HepG2 (cell line): ENCODE results near the gene ANKS3. TPM values are rescaled to one million over a fixed set of nuclear protein-coding genes. Genes with fewer than 3 reads are reported as not detected.

ENCODE experiments used
- DMAP1 ChIP-seq: IDR thresholded peaks from 2 replicates; pipeline ENCODE4 v1.6.1; 2016
- GATA4 ChIP-seq: sonication (generic); IDR thresholded peaks from 2 replicates; pipeline ENCODE4 v1.6.1; 2016; ENCODE audit warnings: antibody characterized with exemption, low read depth, borderline replicate concordance
- HMG20B ChIP-seq: conservative IDR thresholded peaks from 2 replicates; pipeline ENCODE4 v1.6.1; 2016; ENCODE audit warnings: missing genetic modification reagents, missing compliant biosample characterization
- KLF12 ChIP-seq: sonication (generic); formaldehyde crosslinking; IDR thresholded peaks from 2 replicates; pipeline ENCODE4 v1.4.0; 2020; ENCODE audit warnings: missing genetic modification reagents, borderline replicate concordance
- RAD51 ChIP-seq: fragments of 450-650 bp; IDR thresholded peaks from 2 replicates; pipeline ENCODE4 v1.6.1; 2016; ENCODE audit warnings: borderline replicate concordance
- SUZ12 ChIP-seq: fragments of 150-350 bp; IDR thresholded peaks from 2 replicates; pipeline ENCODE4 v1.6.1; 2014; ENCODE audit warnings: low read depth, low read length
- TBX2 ChIP-seq: sonication (generic); formaldehyde crosslinking; IDR thresholded peaks from 2 replicates; pipeline ENCODE4 v1.5.0; 2020; ENCODE audit warnings: missing genetic modification reagents, mild to moderate bottlenecking, borderline replicate concordance
- ZBTB7A ChIP-seq: sonication (generic); formaldehyde crosslinking; IDR thresholded peaks from 2 replicates; pipeline ENCODE4 v1.8.0; 2022; ENCODE audit warnings: mild to moderate bottlenecking, missing genetic modification reagents
- ZIK1 ChIP-seq: sonication (generic); formaldehyde crosslinking; IDR thresholded peaks from 2 replicates; pipeline ENCODE4 v1.5.0; 2020; ENCODE audit warnings: mild to moderate bottlenecking, low read depth, missing genetic modification reagents, borderline replicate concordance
- ZNF3 ChIP-seq: IDR thresholded peaks from 2 replicates; pipeline ENCODE4 v1.7.0; 2017; ENCODE audit warnings: inconsistent platforms
- ZNF501 ChIP-seq: sonication (generic); formaldehyde crosslinking; IDR thresholded peaks from 2 replicates; pipeline ENCODE4 v1.5.1; 2020; ENCODE audit warnings: mild to moderate bottlenecking, moderate library complexity, missing genetic modification reagents
- ZNF761 ChIP-seq: sonication (generic); formaldehyde crosslinking; conservative IDR thresholded peaks from 2 replicates; pipeline ENCODE4 v1.4.0; 2020; ENCODE audit warnings: mild to moderate bottlenecking, missing genetic modification reagents
- ZNF792 ChIP-seq: IDR thresholded peaks from 2 replicates; pipeline ENCODE4 v1.6.1; 2016
- polyA plus RNA-seq, 8 experiments: library from polyadenylated mRNA; depleted of rRNA in 3 of 8; stranded (reverse) in 7 of 8; unstranded in 1 of 8; fragments of >200 nt; fragmentation: Illumina TruSeq in 4 of 8; extraction: Trizol in 4 of 8; gene quantifications; 2 replicates each; pipeline versions ENCODE4 v1.2.1 to v1.2.3, GENCODE V29; 2011 to 2016; ENCODE audit warnings: low read depth in 4 of 8, missing spikeins in 1 of 8, mixed read lengths in 1 of 8; ENCODE audit not compliant: insufficient read depth in 1 of 8
- total RNA-seq, 5 experiments: library from RNA; depleted of rRNA; stranded (reverse); fragments of >200 nt; fragmentation: Illumina TruSeq; extraction: Trizol; gene quantifications; 2 replicates each; pipeline ENCODE4 v1.2.3, GENCODE V29; 2016; ENCODE audit warnings: low read depth in 1 of 5
- TF ChIP-seq, protein P1 (sequence below): sonication (generic); formaldehyde crosslinking; IDR thresholded peaks from 2 replicates; pipeline ENCODE4 v1.4.0; 2020; ENCODE audit warnings: missing genetic modification reagents
- TF ChIP-seq, protein P2 (sequence below): sonication (generic); formaldehyde crosslinking; IDR thresholded peaks from 2 replicates; pipeline ENCODE4 v1.5.0; 2020; ENCODE audit warnings: mild to moderate bottlenecking, missing genetic modification reagents, borderline replicate concordance
- TF ChIP-seq, protein P3 (sequence below): sonication (generic); formaldehyde crosslinking; IDR thresholded peaks from 2 replicates; pipeline ENCODE4 v1.5.1; 2020; ENCODE audit warnings: mild to moderate bottlenecking, missing genetic modification reagents, moderate library complexity
- TF ChIP-seq, protein P4 (sequence below): sonication (generic); formaldehyde crosslinking; conservative IDR thresholded peaks from 2 replicates; pipeline ENCODE4 v1.4.0; 2020; ENCODE audit warnings: mild to moderate bottlenecking, missing genetic modification reagents, moderate library complexity

ANKS3 gene
- total and polyA plus RNA-seq, 2 of the 13 experiments (the other 11 are each of a cell fraction or from before 2014, with no cell fraction given), result 11.4 to 15.9 TPM

DNA sequence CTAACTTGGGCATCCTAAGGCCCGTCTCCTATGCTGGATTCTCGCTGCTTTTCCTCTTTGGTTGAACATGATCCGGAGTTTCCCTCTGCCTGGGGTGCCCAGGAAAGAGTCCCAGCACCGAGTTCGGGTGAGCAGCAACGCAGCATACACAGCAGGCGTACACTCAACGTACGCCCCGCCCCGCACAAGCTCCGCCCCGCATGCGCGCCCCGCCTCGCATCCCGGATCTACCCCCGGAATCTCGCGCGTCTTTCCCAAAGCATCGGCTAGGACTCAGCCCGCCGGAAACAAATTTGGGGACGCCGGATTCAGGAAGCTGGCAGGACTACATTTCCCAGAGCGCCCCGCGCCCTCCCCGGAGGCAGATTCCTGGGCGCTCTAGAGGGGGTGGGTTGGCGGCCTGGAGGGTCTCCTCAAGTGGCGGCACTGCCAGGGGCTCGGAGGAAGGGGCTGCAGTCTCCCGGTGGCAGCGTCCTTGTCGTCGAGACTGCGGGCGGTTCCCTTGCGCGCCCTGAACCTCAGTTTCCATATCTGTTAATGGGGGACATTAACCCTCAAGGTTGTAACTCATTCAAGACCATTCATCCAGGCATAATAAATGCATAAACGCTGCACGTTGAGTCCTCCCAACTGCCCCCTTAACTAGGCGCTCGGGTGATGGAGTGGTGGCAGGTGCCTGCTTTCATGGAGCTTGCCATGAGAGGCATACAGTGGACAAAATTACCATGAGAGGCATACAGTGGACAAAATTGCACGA, 34.7 kb upstream of the ANKS3 start (continued):
- TF ChIP-seq, protein P1, sequence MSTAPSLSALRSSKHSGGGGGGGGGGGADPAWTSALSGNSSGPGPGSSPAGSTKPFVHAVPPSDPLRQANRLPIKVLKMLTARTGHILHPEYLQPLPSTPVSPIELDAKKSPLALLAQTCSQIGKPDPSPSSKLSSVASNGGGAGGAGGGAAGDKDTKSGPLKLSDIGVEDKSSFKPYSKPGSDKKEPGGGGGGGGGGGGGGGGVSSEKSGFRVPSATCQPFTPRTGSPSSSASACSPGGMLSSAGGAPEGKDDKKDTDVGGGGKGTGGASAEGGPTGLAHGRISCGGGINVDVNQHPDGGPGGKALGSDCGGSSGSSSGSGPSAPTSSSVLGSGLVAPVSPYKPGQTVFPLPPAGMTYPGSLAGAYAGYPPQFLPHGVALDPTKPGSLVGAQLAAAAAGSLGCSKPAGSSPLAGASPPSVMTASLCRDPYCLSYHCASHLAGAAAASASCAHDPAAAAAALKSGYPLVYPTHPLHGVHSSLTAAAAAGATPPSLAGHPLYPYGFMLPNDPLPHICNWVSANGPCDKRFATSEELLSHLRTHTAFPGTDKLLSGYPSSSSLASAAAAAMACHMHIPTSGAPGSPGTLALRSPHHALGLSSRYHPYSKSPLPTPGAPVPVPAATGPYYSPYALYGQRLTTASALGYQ (CRISPR knock-in tag), result no peak
- TF ChIP-seq ZBTB7A (CRISPR knock-in tag) (0 out of 2 replicates have a peak, but pooled peaks have one; percentile 18), ZNF501 (peak; percentile 81), GATA4 (peak; percentile 32; the same call in 1 of the 2 replicates), TBX2 (CRISPR knock-in tag) (peak; percentile 71), SUZ12 (peak; percentile 69), DMAP1 (0 out of 2 replicates have a peak, but pooled peaks have one; percentile 15), RAD51 (no peak), HMG20B (CRISPR knock-in tag) (no peak; the same call in 1 of the 2 replicates), ZNF3 (CRISPR knock-in tag) (0 out of 2 replicates have a peak, but pooled peaks have one; percentile 26), ZIK1 (CRISPR knock-in tag) (peak; percentile 42; the same call in 1 of the 2 replicates), ZNF761 (CRISPR knock-in tag) (peak; percentile 97), KLF12 (CRISPR knock-in tag) (peak; percentile 76; the same call in 1 of the 2 replicates), ZNF792 (CRISPR knock-in tag) (peak; percentile 91)
- TF ChIP-seq, protein P2, sequence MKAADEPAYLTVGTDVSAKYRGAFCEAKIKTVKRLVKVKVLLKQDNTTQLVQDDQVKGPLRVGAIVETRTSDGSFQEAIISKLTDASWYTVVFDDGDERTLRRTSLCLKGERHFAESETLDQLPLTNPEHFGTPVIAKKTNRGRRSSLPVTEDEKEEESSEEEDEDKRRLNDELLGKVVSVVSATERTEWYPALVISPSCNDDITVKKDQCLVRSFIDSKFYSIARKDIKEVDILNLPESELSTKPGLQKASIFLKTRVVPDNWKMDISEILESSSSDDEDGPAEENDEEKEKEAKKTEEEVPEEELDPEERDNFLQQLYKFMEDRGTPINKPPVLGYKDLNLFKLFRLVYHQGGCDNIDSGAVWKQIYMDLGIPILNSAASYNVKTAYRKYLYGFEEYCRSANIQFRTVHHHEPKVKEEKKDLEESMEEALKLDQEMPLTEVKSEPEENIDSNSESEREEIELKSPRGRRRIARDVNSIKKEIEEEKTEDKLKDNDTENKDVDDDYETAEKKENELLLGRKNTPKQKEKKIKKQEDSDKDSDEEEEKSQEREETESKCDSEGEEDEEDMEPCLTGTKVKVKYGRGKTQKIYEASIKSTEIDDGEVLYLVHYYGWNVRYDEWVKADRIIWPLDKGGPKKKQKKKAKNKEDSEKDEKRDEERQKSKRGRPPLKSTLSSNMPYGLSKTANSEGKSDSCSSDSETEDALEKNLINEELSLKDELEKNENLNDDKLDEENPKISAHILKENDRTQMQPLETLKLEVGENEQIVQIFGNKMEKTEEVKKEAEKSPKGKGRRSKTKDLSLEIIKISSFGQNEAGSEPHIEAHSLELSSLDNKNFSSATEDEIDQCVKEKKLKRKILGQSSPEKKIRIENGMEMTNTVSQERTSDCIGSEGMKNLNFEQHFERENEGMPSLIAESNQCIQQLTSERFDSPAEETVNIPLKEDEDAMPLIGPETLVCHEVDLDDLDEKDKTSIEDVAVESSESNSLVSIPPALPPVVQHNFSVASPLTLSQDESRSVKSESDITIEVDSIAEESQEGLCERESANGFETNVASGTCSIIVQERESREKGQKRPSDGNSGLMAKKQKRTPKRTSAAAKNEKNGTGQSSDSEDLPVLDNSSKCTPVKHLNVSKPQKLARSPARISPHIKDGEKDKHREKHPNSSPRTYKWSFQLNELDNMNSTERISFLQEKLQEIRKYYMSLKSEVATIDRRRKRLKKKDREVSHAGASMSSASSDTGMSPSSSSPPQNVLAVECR (CRISPR knock-in tag), result peak; percentile 78; the same call in 1 of the 2 replicates
- TF ChIP-seq, protein P3, sequence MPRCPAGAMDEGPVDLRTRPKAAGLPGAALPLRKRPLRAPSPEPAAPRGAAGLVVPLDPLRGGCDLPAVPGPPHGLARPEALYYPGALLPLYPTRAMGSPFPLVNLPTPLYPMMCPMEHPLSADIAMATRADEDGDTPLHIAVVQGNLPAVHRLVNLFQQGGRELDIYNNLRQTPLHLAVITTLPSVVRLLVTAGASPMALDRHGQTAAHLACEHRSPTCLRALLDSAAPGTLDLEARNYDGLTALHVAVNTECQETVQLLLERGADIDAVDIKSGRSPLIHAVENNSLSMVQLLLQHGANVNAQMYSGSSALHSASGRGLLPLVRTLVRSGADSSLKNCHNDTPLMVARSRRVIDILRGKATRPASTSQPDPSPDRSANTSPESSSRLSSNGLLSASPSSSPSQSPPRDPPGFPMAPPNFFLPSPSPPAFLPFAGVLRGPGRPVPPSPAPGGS, result no peak; the same call in 1 of the 2 replicates
- TF ChIP-seq, protein P4, sequence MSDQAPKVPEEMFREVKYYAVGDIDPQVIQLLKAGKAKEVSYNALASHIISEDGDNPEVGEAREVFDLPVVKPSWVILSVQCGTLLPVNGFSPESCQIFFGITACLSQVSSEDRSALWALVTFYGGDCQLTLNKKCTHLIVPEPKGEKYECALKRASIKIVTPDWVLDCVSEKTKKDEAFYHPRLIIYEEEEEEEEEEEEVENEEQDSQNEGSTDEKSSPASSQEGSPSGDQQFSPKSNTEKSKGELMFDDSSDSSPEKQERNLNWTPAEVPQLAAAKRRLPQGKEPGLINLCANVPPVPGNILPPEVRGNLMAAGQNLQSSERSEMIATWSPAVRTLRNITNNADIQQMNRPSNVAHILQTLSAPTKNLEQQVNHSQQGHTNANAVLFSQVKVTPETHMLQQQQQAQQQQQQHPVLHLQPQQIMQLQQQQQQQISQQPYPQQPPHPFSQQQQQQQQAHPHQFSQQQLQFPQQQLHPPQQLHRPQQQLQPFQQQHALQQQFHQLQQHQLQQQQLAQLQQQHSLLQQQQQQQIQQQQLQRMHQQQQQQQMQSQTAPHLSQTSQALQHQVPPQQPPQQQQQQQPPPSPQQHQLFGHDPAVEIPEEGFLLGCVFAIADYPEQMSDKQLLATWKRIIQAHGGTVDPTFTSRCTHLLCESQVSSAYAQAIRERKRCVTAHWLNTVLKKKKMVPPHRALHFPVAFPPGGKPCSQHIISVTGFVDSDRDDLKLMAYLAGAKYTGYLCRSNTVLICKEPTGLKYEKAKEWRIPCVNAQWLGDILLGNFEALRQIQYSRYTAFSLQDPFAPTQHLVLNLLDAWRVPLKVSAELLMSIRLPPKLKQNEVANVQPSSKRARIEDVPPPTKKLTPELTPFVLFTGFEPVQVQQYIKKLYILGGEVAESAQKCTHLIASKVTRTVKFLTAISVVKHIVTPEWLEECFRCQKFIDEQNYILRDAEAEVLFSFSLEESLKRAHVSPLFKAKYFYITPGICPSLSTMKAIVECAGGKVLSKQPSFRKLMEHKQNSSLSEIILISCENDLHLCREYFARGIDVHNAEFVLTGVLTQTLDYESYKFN (CRISPR knock-in tag), result peak; percentile 29; the same call in 1 of the 2 replicates
